ENCODE measurements around the gene TRPM2.

TRPM2 gene

GRCh38 chr21:44331209-44331608 is 22.2 kb upstream of the TRPM2 start:
- H3K4me3 ChIP-seq (ENCODE audit: low read depth, low read length): no peak overlapping the region
- no peak for DNase-seq (ENCODE audit: low read depth)
- no peak for TF ChIP-seq CTCF (IDR thresholded peaks at IDR 0.05; ENCODE audit: insufficient read depth, low read depth, low read length, missing control alignments)

GRCh38 chr21:44331650-44332307 is 21.6 kb upstream of the TRPM2 start:
- H3K4me3 ChIP-seq (ENCODE audit: low read depth, low read length): no peak overlapping the region
- DNase-seq (ENCODE audit: low read depth): no peak
- TF ChIP-seq CTCF (IDR thresholded peaks at IDR 0.05; ENCODE audit: insufficient read depth, low read depth, low read length, missing control alignments): no peak

- H3K4me3 ChIP-seq (ENCODE audit: low read depth, low read length): no peak overlapping the region
- no peak for DNase-seq (ENCODE audit: low read depth)
- no peak for TF ChIP-seq CTCF (IDR thresholded peaks at IDR 0.05; ENCODE audit: insufficient read depth, low read depth, low read length, missing control alignments)
These were observed 21.0 kb upstream of the TRPM2 start for GRCh38 chr21:44332383-44332782.

- H3K4me3 ChIP-seq (ENCODE audit: low read depth, low read length): no peak overlapping the region
- DNase-seq (ENCODE audit: low read depth): no peak
- TF ChIP-seq CTCF (IDR thresholded peaks at IDR 0.05; ENCODE audit: insufficient read depth, low read depth, low read length, missing control alignments): no peak
These were observed 20.5 kb upstream of the TRPM2 start for GRCh38 chr21:44332965-44333364.

GRCh38 chr21:44333509-44334328 is 19.7 kb upstream of the TRPM2 start:
- no peak for DNase-seq (ENCODE audit: low read depth)
- no peak for TF ChIP-seq CTCF (IDR thresholded peaks at IDR 0.05; ENCODE audit: insufficient read depth, low read depth, low read length, missing control alignments)
- no peak overlapping the region for H3K4me3 ChIP-seq (ENCODE audit: low read depth, low read length)

- no peak for TF ChIP-seq CTCF (IDR thresholded peaks at IDR 0.05; ENCODE audit: insufficient read depth, low read depth, low read length, missing control alignments)
- no peak for DNase-seq (ENCODE audit: low read depth)
- no peak overlapping the region for H3K4me3 ChIP-seq (ENCODE audit: low read depth, low read length)
These were observed 18.9 kb upstream of the TRPM2 start for GRCh38 chr21:44334329-44335030.

All from GM12865 (cell line).